GM12875 (cell line): Measurements from ENCODE around the gene CARMIL3.

Experiments
- H3K4me3 ChIP-seq: one replicate; pipeline ENCODE4 v1.5.1; 2011; ENCODE audit warnings: low read depth, low read length, control low read depth
- TF ChIP-seq, protein P1 (sequence below): IDR thresholded peaks from 2 replicates; pipeline ENCODE4 v1.5.1; 2011; ENCODE audit warnings: low read depth, mild to moderate bottlenecking, control low read depth, inconsistent platforms, low read length, moderate library complexity, borderline replicate concordance; ENCODE audit not compliant: insufficient read depth

CARMIL3 gene

GRCh38 chr14:24060984-24061913, 9.4 kb downstream of the CARMIL3 start:
- TF ChIP-seq, protein P1, sequence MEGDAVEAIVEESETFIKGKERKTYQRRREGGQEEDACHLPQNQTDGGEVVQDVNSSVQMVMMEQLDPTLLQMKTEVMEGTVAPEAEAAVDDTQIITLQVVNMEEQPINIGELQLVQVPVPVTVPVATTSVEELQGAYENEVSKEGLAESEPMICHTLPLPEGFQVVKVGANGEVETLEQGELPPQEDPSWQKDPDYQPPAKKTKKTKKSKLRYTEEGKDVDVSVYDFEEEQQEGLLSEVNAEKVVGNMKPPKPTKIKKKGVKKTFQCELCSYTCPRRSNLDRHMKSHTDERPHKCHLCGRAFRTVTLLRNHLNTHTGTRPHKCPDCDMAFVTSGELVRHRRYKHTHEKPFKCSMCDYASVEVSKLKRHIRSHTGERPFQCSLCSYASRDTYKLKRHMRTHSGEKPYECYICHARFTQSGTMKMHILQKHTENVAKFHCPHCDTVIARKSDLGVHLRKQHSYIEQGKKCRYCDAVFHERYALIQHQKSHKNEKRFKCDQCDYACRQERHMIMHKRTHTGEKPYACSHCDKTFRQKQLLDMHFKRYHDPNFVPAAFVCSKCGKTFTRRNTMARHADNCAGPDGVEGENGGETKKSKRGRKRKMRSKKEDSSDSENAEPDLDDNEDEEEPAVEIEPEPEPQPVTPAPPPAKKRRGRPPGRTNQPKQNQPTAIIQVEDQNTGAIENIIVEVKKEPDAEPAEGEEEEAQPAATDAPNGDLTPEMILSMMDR: no peak
- no peak overlapping the region for H3K4me3 ChIP-seq

GRCh38 chr14:24062216-24062980, 10.6 kb downstream of the CARMIL3 start:
- H3K4me3 ChIP-seq: no peak overlapping the region
- TF ChIP-seq, protein P1: no peak

DNA sequence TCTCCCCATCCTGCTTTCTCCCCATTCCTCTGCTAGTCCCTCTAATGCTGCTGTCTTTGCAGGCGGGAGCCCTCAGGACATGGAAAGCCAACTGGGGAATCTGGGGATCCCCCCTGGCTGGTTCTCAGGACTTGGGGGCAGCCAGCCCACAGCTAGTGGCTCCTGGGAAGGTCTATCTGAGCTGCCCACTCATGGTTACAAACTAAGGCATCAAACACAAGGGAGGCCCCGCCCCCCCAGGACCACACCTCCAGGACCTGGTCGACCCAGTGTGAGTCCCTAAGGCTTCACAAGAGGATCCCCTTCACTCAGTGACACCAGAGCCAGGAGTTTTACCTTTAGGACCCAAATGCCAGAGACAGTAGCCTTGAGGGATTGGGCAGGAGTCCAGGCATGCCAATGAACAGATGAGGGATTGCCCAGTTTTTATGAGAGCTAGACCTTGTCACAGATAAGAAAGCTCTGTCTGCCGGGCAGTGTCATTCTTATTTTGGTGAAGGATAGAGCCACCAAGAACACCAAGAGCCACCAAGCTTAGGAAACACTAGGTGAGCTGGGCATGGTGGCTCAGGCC, 11.5 kb downstream of the CARMIL3 start:
- no peak overlapping the region for H3K4me3 ChIP-seq
- TF ChIP-seq, protein P1: no peak

DNA sequence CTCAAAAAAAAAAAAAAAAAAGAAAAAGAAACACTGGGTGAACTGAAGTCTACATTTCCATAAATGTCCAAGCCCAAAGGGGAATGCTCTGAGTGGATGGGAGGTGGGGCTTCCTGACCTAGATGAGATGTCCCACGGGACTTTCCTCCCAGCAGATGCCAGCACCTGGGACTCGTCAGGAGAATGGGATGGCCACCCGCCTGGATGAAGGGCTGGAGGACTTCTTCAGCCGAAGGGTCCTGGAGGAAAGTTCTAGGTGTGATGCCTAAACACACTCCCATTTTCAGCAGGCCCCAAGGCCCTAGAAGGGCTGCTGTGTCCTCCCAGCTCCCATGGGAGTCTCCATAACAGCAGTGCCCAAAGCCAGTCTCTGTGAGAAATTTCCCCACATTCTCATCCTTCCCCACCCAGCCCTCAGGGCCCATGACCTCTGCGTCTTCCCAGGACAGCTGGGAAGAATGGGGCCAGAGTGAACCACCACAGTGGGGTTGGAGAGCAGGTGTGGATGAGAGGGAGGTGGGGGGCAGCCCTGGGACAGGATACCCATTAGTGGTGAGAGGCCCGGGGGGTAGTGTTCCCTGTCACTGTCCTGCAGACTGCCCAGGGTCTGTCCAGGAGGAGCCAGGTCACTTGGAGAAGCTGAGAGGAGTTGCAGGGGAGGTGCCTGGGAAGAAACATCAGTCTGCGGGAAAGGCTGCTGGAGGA, 12.4 kb downstream of the CARMIL3 start:
- H3K4me3 ChIP-seq: no peak overlapping the region
- TF ChIP-seq, protein P1: no peak

DNA sequence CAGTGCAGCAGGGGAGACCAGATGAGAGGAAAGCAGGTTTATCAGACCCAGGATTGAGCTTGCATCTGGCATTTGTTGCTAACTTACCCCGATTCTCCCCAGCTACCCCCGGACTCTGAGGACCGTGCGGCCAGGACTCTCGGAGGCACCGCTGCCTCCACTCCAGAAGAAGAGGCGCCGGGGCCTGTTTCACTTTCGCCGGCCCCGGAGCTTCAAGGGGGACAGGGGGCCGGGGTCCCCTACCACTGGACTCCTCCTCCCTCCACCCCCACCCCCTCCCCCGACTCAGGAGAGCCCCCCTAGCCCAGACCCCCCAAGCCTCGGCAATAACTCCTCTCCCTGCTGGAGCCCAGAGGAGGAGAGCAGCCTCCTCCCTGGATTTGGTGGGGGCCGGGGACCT, 13.0 kb downstream of the CARMIL3 start:
- TF ChIP-seq, protein P1: no peak
- H3K4me3 ChIP-seq: no peak overlapping the region

DNA sequence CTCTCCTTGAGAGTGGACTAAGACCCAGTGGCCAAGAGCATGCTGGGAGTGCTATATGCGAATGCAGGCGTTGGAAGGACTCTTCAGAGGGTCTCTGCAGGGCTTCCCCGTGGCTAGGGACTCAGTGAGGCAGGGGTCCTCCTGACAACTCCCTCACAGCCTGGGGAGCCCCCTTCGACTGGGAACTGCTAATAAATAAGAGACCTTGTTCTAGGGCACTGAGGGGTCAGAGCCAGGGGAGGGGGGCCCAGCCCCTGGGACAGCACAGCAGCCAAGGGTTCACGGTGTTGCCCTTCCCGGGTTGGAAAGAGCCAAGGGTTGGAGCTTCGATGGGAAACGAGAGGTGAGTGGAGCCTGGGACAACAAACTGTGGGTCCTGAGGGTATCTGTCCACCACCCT, 13.6 kb downstream of the CARMIL3 start:
- TF ChIP-seq, protein P1: no peak
- H3K4me3 ChIP-seq: no peak overlapping the region
